GM10248 (cell line): ENCODE measurements around the gene VAV2.

ENCODE experiments used
- CTCF ChIA-PET: fragments of 300-600 bp; sonication (Branson Sonifier 250); formaldehyde crosslinking; extraction: SDS; loops from one replicate; lab custom pipeline; 2021; ENCODE audit warnings: antibody characterized with exemption; lab: Yijun Ruan, JAX
- POLR2A ChIA-PET: fragments of 350-650 bp; sonication (Branson Sonifier 250); formaldehyde crosslinking; extraction: SDS; loops from one replicate; lab custom pipeline; 2020; ENCODE audit warnings: antibody characterized with exemption; lab: Yijun Ruan, JAX
- DNase-seq: peaks from one replicate; pipeline ENCODE4 v3.0.0; 2012; ENCODE audit errors: extremely low spot score
- CTCF ChIP-seq: IDR thresholded peaks from 2 replicates; pipeline ENCODE4 v1.5.1; 2012; ENCODE audit warnings: mild to moderate bottlenecking, low read depth; ENCODE audit errors: extremely low read depth, missing control alignments, control extremely low read depth

Gene VAV2

GRCh38 chr9:133991964-133992779 is at the start of gene VAV2:
Gene VAV2, minus strand, starts transcription at chr9:133992324. Its CDS starts 46 bp downstream, at chr9:133992278.
- ChIA-PET CTCF (interaction anchor here (0.6 to 4.6 kb wide), 11 partner anchors 12 to 458 kb away, joined by 3 to 186 read pairs (median 4); no protein-coding TSS in a partner anchor), POLR2A (no interaction called here)
- DNase-seq = peak; percentile 80
- no peak for TF ChIP-seq CTCF

- no peak for DNase-seq
- ChIA-PET POLR2A (no interaction called here), CTCF (interaction anchor here (1.2 kb wide), 1 partner anchor 14 kb away, joined by 3 read pairs; no protein-coding TSS in a partner anchor)
- no peak for TF ChIP-seq CTCF
These were observed 49.5 kb upstream of the VAV2 start for GRCh38 chr9:134041649-134041962.

- ChIA-PET CTCF (interaction anchor here (1.2 to 1.7 kb wide), 2 partner anchors 15 kb away, joined by 3 read pairs; no protein-coding TSS in a partner anchor), POLR2A (no interaction called here)
- DNase-seq = no peak
- TF ChIP-seq CTCF = no peak
These were observed 48.9 kb upstream of the VAV2 start for GRCh38 chr9:134040781-134041648.

GRCh38 chr9:134040176-134040565 is 48.0 kb upstream of the VAV2 start:
- ChIA-PET POLR2A (no interaction called here), CTCF (interaction anchor here (1.7 kb wide), 1 partner anchor 14 kb away, joined by 3 read pairs; no protein-coding TSS in a partner anchor)
- no peak for TF ChIP-seq CTCF
- no peak for DNase-seq

- TF ChIP-seq CTCF = no peak
- DNase-seq = no peak
- POLR2A ChIA-PET = no interaction called here
- CTCF ChIA-PET = interaction anchor here (1.3 to 1.7 kb wide), 2 partner anchors 8 to 14 kb away, joined by 3 to 4 read pairs; no protein-coding TSS in a partner anchor
These were observed 47.5 kb upstream of the VAV2 start for GRCh38 chr9:134039386-134040175.
